Activated T-cell treated with anti-CD3 and anti-CD28 coated beads, Interleukin-2, amount 50 U/mL, for 4 hours (primary cell): ENCODE results near the gene NLRC5. TPM values are rescaled to one million over a fixed set of nuclear protein-coding genes. Genes with fewer than 3 reads are reported as not detected.
A peak's percentile ranks its signal among the peaks of the same experiment; 100 is the strongest.
"Not testable (repeated sequence)": the region's sequence is repeated elsewhere in the genome, so short reads cannot be mapped to it uniquely, and the experiment has no call there.

Experiments
- ATAC-seq, 2 donors: fragments of 200-7000 bp; cut with Tn5 transposase; one replicate each; pipeline ENCODE4 v1.10.0; 2021
- DNase-seq: peaks from one replicate; pipeline ENCODE4 v3.0.0-alpha.2; 2020
- H3K27me3 Mint-ChIP-seq: one replicate; pipeline ENCODE4 v1.8.0; 2021; ENCODE audit warnings: low read depth, mixed read lengths
- H3K36me3 Mint-ChIP-seq: one replicate; pipeline ENCODE4 v1.8.0; 2022; ENCODE audit warnings: mixed read lengths; ENCODE audit not compliant: insufficient read depth
- H3K4me1 Mint-ChIP-seq: one replicate; pipeline ENCODE4 v1.8.0; 2021; ENCODE audit warnings: low read depth, mixed read lengths
- H3K4me3 Mint-ChIP-seq: one replicate; pipeline ENCODE4 v1.8.0; 2021; ENCODE audit warnings: mild to moderate bottlenecking, moderate library complexity, mixed read lengths
- H3K9me3 Mint-ChIP-seq: one replicate; pipeline ENCODE4 v1.8.0; 2021; ENCODE audit warnings: mixed read lengths
- total RNA-seq, 3 donors: library from RNA; stranded (reverse); gene quantifications; one replicate each; pipeline ENCODE4 v1.2.1, GENCODE V29; 2021

Gene NLRC5
- total RNA-seq, 3 donors from 2014 or later: 143 to 180 (median 158) TPM

- peaks cover 29% of the 10 kb centered on the region for H3K36me3 Mint-ChIP-seq
- ATAC-seq (peak; percentile 17 to 23), DNase-seq (no peak)
- H3K4me3 Mint-ChIP-seq: no peak overlapping the region
- no peaks in the 10 kb centered on the region for H3K27me3 Mint-ChIP-seq
- H3K9me3 Mint-ChIP-seq: no peaks in the 10 kb centered on the region
- peaks cover 9% of the 10 kb centered on the region for H3K4me1 Mint-ChIP-seq
These were observed 71.9 kb downstream of the NLRC5 start for GRCh38 chr16:57061084-57061905.

GRCh38 chr16:57062329-57062728 lies 73.0 kb downstream of the NLRC5 start:
- Mint-ChIP-seq H3K27me3 (no peaks in the 10 kb centered on the region), H3K36me3 (peaks cover 33% of the 10 kb centered on the region), H3K4me3 (no peak overlapping the region), H3K9me3 (no peaks in the 10 kb centered on the region), H3K4me1 (peaks cover 9% of the 10 kb centered on the region)
- no peak for DNase-seq
- ATAC-seq: no peak

GRCh38 chr16:57063189-57063588 lies 73.8 kb downstream of the NLRC5 start:
- not testable (repeated sequence) for H3K9me3 Mint-ChIP-seq, DNase-seq, ATAC-seq, H3K4me3 Mint-ChIP-seq, H3K4me1 Mint-ChIP-seq, H3K27me3 Mint-ChIP-seq
- H3K36me3 Mint-ChIP-seq: peaks cover 26% of the 10 kb centered on the region

DNA sequence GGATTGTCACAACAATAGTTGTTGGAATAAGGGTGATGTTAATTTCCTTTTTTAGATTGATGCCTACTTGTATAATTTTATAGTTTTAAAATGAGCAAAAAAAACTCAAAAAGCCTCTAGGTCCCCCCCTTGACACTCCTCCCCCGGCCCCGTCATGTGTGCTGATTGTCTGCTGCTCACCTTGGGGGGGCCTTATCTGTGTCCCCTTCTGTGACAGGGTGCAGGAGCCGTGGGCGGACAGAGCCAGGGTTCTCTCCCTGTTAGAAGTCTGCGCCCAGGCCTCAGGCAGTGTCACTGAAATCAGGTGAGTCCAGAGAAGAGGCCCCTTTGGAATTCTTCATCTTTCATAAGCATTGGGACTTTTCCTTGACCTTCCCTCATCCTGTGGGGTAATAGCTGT lies 75.6 kb downstream of the NLRC5 start:
- Mint-ChIP-seq H3K27me3 (no peaks in the 10 kb centered on the region), H3K4me3 (no peak overlapping the region), H3K36me3 (peaks cover 31% of the 10 kb centered on the region), H3K9me3 (no peaks in the 10 kb centered on the region), H3K4me1 (peaks cover 13% of the 10 kb centered on the region)
- no peak for DNase-seq
- no peak for ATAC-seq

DNA sequence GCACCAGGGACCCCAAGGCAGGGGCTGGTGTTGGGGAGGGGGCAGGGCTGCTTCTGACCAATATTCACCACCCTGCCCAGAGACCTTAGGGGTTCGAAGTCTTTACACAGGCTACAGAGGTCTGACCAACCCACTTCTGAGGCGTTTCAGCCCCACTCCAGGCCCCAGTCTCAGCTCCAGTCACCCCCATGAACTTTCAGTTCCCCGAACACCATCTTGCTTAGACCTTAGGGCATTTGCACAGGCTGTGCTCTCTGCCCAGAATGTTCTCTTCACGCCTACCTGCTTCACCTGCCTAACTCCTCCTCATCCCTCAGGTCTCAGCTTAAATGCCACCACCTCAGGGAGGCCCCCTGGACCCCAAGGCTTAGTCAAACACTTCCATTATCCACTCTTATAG lies 77.3 kb downstream of the NLRC5 start:
- H3K4me1 Mint-ChIP-seq: peaks cover 4% of the 10 kb centered on the region
- no peaks in the 10 kb centered on the region for H3K9me3 Mint-ChIP-seq
- ATAC-seq (no peak), DNase-seq (no peak)
- H3K4me3 Mint-ChIP-seq: no peak overlapping the region
- peaks cover 23% of the 10 kb centered on the region for H3K36me3 Mint-ChIP-seq
- no peaks in the 10 kb centered on the region for H3K27me3 Mint-ChIP-seq

GRCh38 chr16:57067347-57067746 lies 78.0 kb downstream of the NLRC5 start:
- DNase-seq (no peak), ATAC-seq (no peak)
- H3K9me3 Mint-ChIP-seq: no peaks in the 10 kb centered on the region
- H3K36me3 Mint-ChIP-seq: peaks cover 25% of the 10 kb centered on the region
- peaks cover 4% of the 10 kb centered on the region for H3K4me1 Mint-ChIP-seq
- no peak overlapping the region for H3K4me3 Mint-ChIP-seq
- H3K27me3 Mint-ChIP-seq: no peaks in the 10 kb centered on the region

DNA sequence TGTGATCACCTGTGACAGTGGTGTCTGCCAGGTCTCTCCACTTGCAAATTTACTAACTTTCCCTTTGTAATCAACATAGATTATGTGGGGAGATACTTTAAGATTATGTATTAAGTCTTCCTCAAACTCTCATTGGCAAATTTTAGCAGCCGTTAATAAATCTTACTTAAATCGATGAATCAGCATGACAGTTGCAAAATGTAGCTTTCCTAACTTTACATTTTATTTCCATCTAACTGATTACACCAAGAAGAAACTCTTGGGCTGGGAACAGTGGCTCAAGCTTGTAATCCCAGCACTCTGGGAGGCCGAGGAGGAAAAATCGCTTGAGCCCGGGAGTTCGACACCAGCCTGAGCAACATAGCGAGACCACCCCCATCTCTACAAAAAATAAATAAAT lies 79.7 kb downstream of the NLRC5 start:
- no peak for ATAC-seq
- H3K4me1 Mint-ChIP-seq: peaks cover 4% of the 10 kb centered on the region
- H3K9me3 Mint-ChIP-seq: no peaks in the 10 kb centered on the region
- DNase-seq: no peak
- H3K27me3 Mint-ChIP-seq: no peaks in the 10 kb centered on the region
- H3K4me3 Mint-ChIP-seq: no peak overlapping the region
- H3K36me3 Mint-ChIP-seq: peaks cover 31% of the 10 kb centered on the region

DNA sequence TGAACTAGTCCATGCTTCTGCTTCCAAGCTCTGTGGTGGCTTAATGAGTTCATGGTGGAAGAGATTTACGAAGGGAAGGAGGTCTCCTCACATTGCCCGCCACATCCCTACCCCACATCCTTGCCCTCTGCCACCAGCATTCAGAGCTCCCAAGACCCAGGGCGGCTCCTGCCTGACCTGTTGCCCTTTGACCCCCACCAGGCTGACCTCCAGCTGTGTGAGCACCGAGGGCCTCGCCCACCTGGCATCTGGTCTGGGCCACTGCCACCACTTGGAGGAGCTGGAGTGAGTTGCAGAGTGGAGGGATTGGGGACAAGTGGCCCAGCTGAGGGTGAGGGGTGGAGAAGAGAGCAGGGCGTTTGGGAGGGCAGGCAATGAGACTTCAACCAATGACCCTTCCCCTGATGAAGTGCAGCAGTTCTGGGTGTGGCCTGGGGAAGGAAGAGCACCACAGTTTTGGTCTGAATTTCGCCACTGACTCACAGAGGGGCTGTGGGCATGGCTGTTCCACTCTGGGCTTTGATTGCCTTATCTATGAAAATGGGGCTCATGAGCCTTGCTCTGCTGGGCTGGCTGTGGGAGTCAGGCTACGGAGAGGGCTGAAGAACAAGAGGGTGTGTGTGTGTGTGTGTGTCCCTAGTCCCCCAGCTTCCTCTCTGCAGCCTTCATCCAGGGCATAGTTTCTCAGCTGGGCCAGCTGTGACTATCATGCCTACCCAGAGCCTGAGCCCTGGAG lies 80.4 kb downstream of the NLRC5 start:
- no peak for DNase-seq
- H3K36me3 Mint-ChIP-seq: peaks cover 34% of the 10 kb centered on the region
- H3K4me3 Mint-ChIP-seq: no peak overlapping the region
- H3K27me3 Mint-ChIP-seq: no peaks in the 10 kb centered on the region
- H3K4me1 Mint-ChIP-seq: peaks cover 4% of the 10 kb centered on the region
- ATAC-seq: peak in 1 of 2 donors; percentile 7
- no peaks in the 10 kb centered on the region for H3K9me3 Mint-ChIP-seq

DNA sequence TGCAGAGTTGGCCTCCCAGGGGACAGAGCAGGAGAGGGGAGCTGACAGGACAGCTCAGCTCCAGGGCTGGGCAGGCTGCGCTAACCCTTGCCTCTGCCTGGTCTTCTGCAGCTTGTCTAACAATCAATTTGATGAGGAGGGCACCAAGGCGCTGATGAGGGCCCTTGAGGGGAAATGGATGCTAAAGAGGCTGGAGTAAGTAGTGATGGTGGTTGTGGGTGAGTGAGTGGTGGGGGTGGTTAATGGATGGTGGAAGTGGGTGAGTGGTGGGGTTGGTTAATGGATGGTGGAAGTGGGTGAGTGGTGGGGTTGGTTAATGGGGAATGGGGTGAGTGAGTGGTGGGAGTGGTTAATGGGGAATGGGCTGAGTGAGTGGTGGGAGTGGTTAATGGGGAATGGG lies 81.1 kb downstream of the NLRC5 start:
- DNase-seq (no peak), ATAC-seq (peak in 1 of 2 donors; percentile 24)
- Mint-ChIP-seq H3K4me3 (no peak overlapping the region), H3K9me3 (no peaks in the 10 kb centered on the region), H3K4me1 (peaks cover 4% of the 10 kb centered on the region), H3K36me3 (peaks cover 38% of the 10 kb centered on the region), H3K27me3 (no peaks in the 10 kb centered on the region)

DNA sequence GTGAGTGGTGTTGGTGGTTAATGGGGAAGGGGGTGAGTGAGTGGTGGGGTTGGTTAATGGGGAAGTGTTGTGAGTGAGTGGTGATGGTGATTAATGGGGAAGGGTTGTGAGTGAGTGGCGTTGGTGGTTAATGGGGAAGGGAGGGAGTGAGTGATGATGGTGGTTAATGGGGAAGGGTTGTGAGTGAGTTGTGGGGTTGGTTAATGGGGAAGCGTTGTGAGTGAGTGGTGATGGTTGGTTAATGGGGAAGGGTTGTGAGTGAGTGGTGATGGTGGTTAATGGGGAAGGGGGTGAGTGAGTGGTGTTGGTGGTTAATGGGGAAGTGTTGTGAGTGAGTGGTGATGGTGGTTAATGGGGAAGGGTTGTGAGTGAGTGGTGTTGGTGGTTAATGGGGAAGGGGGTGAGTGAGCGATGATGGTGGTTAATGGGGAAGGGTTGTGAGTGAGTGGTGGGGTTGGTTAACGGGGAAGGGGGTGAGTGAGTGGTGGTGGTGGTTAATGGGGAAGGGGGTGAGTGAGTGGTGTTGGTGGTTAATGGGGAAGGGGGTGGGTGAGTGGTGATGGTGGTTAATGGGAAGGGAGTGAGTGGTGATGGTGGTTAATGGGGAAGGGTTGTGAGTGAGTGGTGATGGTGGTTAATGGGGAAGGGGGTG lies 81.8 kb downstream of the NLRC5 start:
- peaks cover 42% of the 10 kb centered on the region for H3K36me3 Mint-ChIP-seq
- not testable (repeated sequence) for H3K4me1 Mint-ChIP-seq, ATAC-seq, H3K9me3 Mint-ChIP-seq, DNase-seq, H3K27me3 Mint-ChIP-seq, H3K4me3 Mint-ChIP-seq

DNA sequence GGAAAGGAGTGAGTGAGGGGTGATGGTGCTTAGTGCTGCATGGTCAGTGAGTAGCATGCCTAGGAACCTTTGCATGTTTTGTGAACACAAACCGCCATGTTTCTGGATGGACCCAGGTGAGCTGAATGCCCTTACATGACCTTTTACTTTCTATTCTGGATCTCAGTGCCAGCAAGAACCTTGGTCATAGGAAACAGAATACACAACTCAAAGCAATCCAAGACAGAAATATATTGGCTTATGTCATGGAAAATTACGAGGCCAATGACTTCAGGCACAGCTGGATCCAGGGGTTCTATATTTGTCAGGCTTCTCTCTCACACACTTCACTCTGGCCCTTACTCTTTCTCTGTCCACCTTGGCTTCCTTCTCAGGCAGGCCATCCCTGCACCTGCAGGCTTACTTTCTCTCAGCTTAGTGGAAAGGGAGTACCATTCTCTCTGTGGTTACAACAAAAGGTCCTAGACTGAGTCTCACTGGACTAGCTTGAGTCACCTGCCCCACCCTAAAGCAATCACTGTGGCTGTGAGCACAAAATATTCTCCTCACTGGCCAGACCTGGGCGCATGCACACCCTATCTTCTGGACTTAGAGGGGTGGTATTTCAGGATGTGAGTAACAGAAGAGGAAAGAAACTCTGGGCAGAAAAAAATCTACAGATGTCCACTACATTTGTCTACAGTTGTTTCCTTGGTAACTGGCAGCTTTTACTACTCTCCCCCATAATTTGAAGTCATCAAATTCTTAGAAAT lies 82.7 kb downstream of the NLRC5 start:
- peak in 1 of 2 donors; percentile 40 for ATAC-seq
- peaks cover 45% of the 10 kb centered on the region for H3K36me3 Mint-ChIP-seq

GRCh38 chr16:57072616-57073275 lies 83.4 kb downstream of the NLRC5 start:
- DNase-seq (no peak), ATAC-seq (no peak)
- Mint-ChIP-seq H3K4me3 (no peak overlapping the region), H3K9me3 (no peaks in the 10 kb centered on the region), H3K36me3 (peaks cover 44% of the 10 kb centered on the region), H3K4me1 (peaks cover 4% of the 10 kb centered on the region), H3K27me3 (no peaks in the 10 kb centered on the region)

More for the DNA sequence above, 82.7 kb downstream of the NLRC5 start:
- H3K4me3 Mint-ChIP-seq: no peak overlapping the region
- H3K9me3 Mint-ChIP-seq: no peaks in the 10 kb centered on the region
- no peak for DNase-seq
- no peaks in the 10 kb centered on the region for H3K27me3 Mint-ChIP-seq
- peaks cover 4% of the 10 kb centered on the region for H3K4me1 Mint-ChIP-seq

DNA sequence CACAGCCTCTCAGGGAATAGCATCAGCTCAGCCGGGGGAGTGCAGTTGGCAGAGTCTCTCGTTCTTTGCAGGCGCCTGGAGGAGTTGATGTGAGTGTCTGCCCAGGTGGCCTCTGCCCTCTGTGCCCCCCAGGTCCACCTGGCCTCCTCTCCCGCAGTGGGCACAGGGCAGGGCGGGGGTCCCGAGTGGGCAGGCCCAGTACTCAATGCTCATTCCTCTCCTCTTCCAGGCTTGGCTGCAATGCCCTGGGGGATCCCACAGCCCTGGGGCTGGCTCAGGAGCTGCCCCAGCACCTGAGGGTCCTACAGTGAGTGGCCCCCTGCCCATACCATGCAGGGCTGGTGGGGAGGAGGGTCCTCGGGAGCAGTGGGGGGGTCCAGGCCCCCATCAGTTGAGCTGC lies 88.4 kb downstream of the NLRC5 start:
- Mint-ChIP-seq H3K4me1 (no peaks in the 10 kb centered on the region), H3K4me3 (no peak overlapping the region), H3K36me3 (peaks cover 37% of the 10 kb centered on the region), H3K27me3 (no peaks in the 10 kb centered on the region), H3K9me3 (no peaks in the 10 kb centered on the region)
- ATAC-seq (no peak), DNase-seq (no peak)
